ENCODE measurements around the gene SLFN12L.
"Not testable (repeated sequence)": the region's sequence is repeated elsewhere in the genome, so short reads cannot be mapped to it uniquely, and the experiment has no call there.

- not testable (repeated sequence) for TF ChIP-seq POLR2AphosphoS5 (IDR thresholded peaks at IDR 0.05; ENCODE audit: insufficient read depth in 1 of 2, low read depth in 1 of 2); CTCF (IDR thresholded peaks at IDR 0.05)
Measured at GRCh38 chr17:35507714-35508113, 29.8 kb downstream of the SLFN12L start.

All from vagina (tissue), 2 donors.